ENCODE results near the gene RPS18. TPM values are rescaled to one million over a fixed set of nuclear protein-coding genes. Genes with fewer than 3 reads are reported as not detected.
A peak's percentile ranks its signal among the peaks of the same experiment; 100 is the strongest.

The RPS18 gene
- total and polyA plus RNA-seq, 9 of the 15 experiments (the other 6 are each of a cell fraction or from before 2014, with no cell fraction given), result 5,023 to 17,516 (median 8,131) TPM

- TF ChIP-seq RERE (CRISPR knock-in tag; IDR thresholded peaks at IDR 0.05; ENCODE audit: borderline replicate concordance) (peak; percentile 31; the same call in 1 of the 2 replicates), STAG1 (CRISPR knock-in tag; IDR thresholded peaks at IDR 0.05; ENCODE audit: borderline replicate concordance) (no peak), PREB (CRISPR knock-in tag; IDR thresholded peaks at IDR 0.05) (0 out of 2 replicates have a peak, but pooled peaks have one; percentile 33), ZKSCAN8 (CRISPR knock-in tag; IDR thresholded peaks at IDR 0.05) (no peak), FOXJ2 (tag; IDR thresholded peaks at IDR 0.05) (no peak), PKNOX1 (IDR thresholded peaks at IDR 0.05) (no peak), MED1 (CRISPR knock-in tag; IDR thresholded peaks at IDR 0.05; ENCODE audit: borderline replicate concordance) (no peak), SPI1 (IDR thresholded peaks at IDR 0.05; ENCODE audit: borderline replicate concordance, low read depth, low read length) (0 out of 2 replicates have a peak, but pooled peaks have one; percentile 28), ZBTB7A (IDR thresholded peaks at IDR 0.05; ENCODE audit: borderline replicate concordance, control insufficient read depth, low read depth, low read length) (peak; percentile 41), MCM5 (IDR thresholded peaks at IDR 0.05; ENCODE audit: low read depth) (no peak), POLR2G (IDR thresholded peaks at IDR 0.05; ENCODE audit: low read depth, low read length) (peak; percentile 58; the same call in 1 of the 2 replicates), NFRKB (IDR thresholded peaks at IDR 0.05; ENCODE audit: low read depth) (no peak), YY1 (IDR thresholded peaks at IDR 0.05; ENCODE audit: borderline replicate concordance in 1 of 3, control insufficient read depth in 1 of 3, extremely low read depth in 1 of 3, insufficient read depth in 3 of 3, insufficient read length in 1 of 3, insufficient replicate concordance in 2 of 3, low read depth in 1 of 3, low read length in 2 of 3) (peak in 1 of 3 experiments; percentile 7), GATAD2A (IDR thresholded peaks at IDR 0.05) (0 out of 2 replicates have a peak, but pooled peaks have one; percentile 21), RBBP5 (IDR thresholded peaks at IDR 0.05; ENCODE audit: borderline replicate concordance, insufficient read depth, low read length, poor library complexity, severe bottlenecking) (no peak), ZNF395 (CRISPR knock-in tag; IDR thresholded peaks at IDR 0.05) (no peak)
Observed at GRCh38 chr6:33313105-33313708, 41.3 kb downstream of the RPS18 start (continued).

Data from K562 (cell line).